Esophagus (tissue), 2 donors: ENCODE results near the gene TEKT2. TPM values are rescaled to one million over a fixed set of nuclear protein-coding genes. Genes with fewer than 3 reads are reported as not detected.
A peak's percentile ranks its signal among the peaks of the same experiment; 100 is the strongest.

Source experiments
- H3K27ac ChIP-seq, 2 donors: one replicate each; pipeline ENCODE4 v1.5.1; 2013; ENCODE audit warnings: low read depth in 2 of 2, mild to moderate bottlenecking in 2 of 2, inconsistent platforms in 1 of 2, low read length in 1 of 2, moderate library complexity in 1 of 2
- H3K27me3 ChIP-seq, 2 donors: one replicate each; pipeline ENCODE4 v1.6.1; 2013; ENCODE audit warnings: low read length in 2 of 2, control low read depth in 1 of 2, mild to moderate bottlenecking in 1 of 2; ENCODE audit not compliant: insufficient read depth in 2 of 2, control insufficient read depth in 1 of 2
- H3K36me3 ChIP-seq, 2 donors: one replicate each; pipeline ENCODE4 v1.6.1; 2013; ENCODE audit warnings: low read length in 1 of 2; ENCODE audit not compliant: control insufficient read depth in 2 of 2, insufficient read depth in 2 of 2
- H3K4me1 ChIP-seq, 2 donors: one replicate each; pipeline ENCODE4 v1.6.1; 2013; ENCODE audit warnings: low read length in 1 of 2; ENCODE audit not compliant: control insufficient read depth in 2 of 2, insufficient read depth in 2 of 2
- H3K4me3 ChIP-seq, 2 donors: one replicate each; pipeline ENCODE4 v1.5.1; 2013; ENCODE audit warnings: low read length in 2 of 2, mild to moderate bottlenecking in 2 of 2, low read depth in 1 of 2, moderate library complexity in 1 of 2
- H3K9me3 ChIP-seq, 2 donors: one replicate each; pipeline ENCODE4 v1.6.1; 2013; ENCODE audit warnings: mild to moderate bottlenecking in 2 of 2, low read depth in 1 of 2, low read length in 1 of 2, moderate library complexity in 1 of 2; ENCODE audit not compliant: control insufficient read depth in 2 of 2, insufficient read depth in 1 of 2
- WGBS, 2 donors: extraction: QIAGEN DNeasy Blood & Tissue Kit; methylation state at CpG; one replicate each; pipeline ENCODE4 v1.1.7; 2013; 5-methylcytosine and 5-hydroxymethylcytosine counted together
- polyA plus RNA-seq, 2 donors: library from polyadenylated mRNA; stranded (reverse); fragments of 200-250 nt; gene quantifications; one replicate each; pipeline ENCODE4 v1.2.3, GENCODE V29; 2013
- donor health status: healthy with polysubstance abuse.
- donor health status: Bipolar disorder and iron deficiency.

TEKT2 gene
- polyA plus RNA-seq, 2 donors = 0.09 to 0.39 TPM

- WGBS, 2 donors = 65 to 69% methylated on average over 6 of the region's 6 CpGs
- H3K4me1 ChIP-seq = peaks cover 3 to 17% of the 10 kb centered on the region in 2 donors
Observed at GRCh38 chr1:36134031-36134430, 50.1 kb downstream of the TEKT2 start.

GRCh38 chr1:36134505-36135329 is 50.8 kb downstream of the TEKT2 start:
- 66% methylated on average over 7 of the region's 7 CpGs for WGBS, 2 donors
- H3K4me1 ChIP-seq = peaks cover 3 to 17% of the 10 kb centered on the region in 2 donors
- no peaks in the 10 kb centered on the region for H3K27me3 ChIP-seq

More at GRCh38 chr1:36134031-36134430, 50.1 kb downstream of the TEKT2 start:
- Histone ChIP-seq H3K4me3 (no peak overlapping the region), H3K27me3 (no peaks in the 10 kb centered on the region), H3K27ac (peak overlapping the region; percentile 2 to 93), H3K36me3 (no peaks in the 10 kb centered on the region), H3K9me3 (no peaks in the 10 kb centered on the region)

GRCh38 chr1:36135330-36135667 is 51.4 kb downstream of the TEKT2 start:
- WGBS, 2 donors = 62 to 66% methylated on average over 6 of the region's 6 CpGs
- peaks cover 4 to 20% of the 10 kb centered on the region in 2 donors for H3K4me1 ChIP-seq
- H3K4me3 ChIP-seq = no peak overlapping the region
- peak overlapping the region; percentile 87 to 93 for H3K27ac ChIP-seq
- H3K27me3 ChIP-seq = no peaks in the 10 kb centered on the region
- peaks cover 0 to 2% of the 10 kb centered on the region in 2 donors for H3K36me3 ChIP-seq
- no peaks in the 10 kb centered on the region for H3K9me3 ChIP-seq

More at GRCh38 chr1:36134505-36135329, 50.8 kb downstream of the TEKT2 start:
- Histone ChIP-seq H3K9me3 (no peaks in the 10 kb centered on the region), H3K36me3 (peaks cover 0 to 2% of the 10 kb centered on the region in 2 donors), H3K4me3 (no peak overlapping the region), H3K27ac (peak overlapping the region; percentile 87 to 93)

GRCh38 chr1:36135796-36136195 is 51.9 kb downstream of the TEKT2 start:
- H3K27me3 ChIP-seq = no peaks in the 10 kb centered on the region
- H3K36me3 ChIP-seq = peaks cover 0 to 2% of the 10 kb centered on the region in 2 donors
- peak overlapping the region; percentile 87 to 93 for H3K27ac ChIP-seq
- H3K4me1 ChIP-seq = peaks cover 6 to 23% of the 10 kb centered on the region in 2 donors
- H3K4me3 ChIP-seq = no peak overlapping the region
- no peaks in the 10 kb centered on the region for H3K9me3 ChIP-seq

DNA sequence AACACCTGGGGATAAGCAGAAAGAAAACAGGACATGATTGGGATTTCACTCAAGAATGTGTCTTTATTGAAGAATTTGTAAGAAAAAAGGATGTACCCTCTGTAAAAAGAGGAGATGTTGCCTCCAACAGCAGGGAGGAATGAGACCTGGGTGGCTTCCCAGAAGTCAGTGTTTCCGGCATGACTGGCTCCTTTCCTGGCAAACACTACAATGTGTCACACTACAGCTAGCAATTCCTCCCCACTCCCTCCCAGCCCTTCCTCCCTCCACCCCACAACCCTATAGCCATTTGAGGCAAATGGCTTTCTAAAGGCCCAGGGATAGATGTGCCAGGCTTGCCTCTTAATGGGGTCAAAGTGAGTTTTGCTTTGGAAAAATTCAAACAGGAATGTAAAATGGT is 52.6 kb downstream of the TEKT2 start:
- WGBS, 2 donors = 14 to 28% methylated on average over 1 of the region's 1 CpG
- H3K4me1 ChIP-seq = peaks cover 6 to 23% of the 10 kb centered on the region in 2 donors

GRCh38 chr1:36137226-36137625 is 53.3 kb downstream of the TEKT2 start:
- H3K4me1 ChIP-seq = peaks cover 6 to 23% of the 10 kb centered on the region in 2 donors

More for the DNA sequence above, 52.6 kb downstream of the TEKT2 start:
- H3K36me3 ChIP-seq = peaks cover 0 to 2% of the 10 kb centered on the region in 2 donors
- no peak overlapping the region for H3K4me3 ChIP-seq
- H3K9me3 ChIP-seq = no peaks in the 10 kb centered on the region
- peak overlapping the region; percentile 87 to 93 for H3K27ac ChIP-seq
- no peaks in the 10 kb centered on the region for H3K27me3 ChIP-seq

GRCh38 chr1:36137776-36138175 is 53.9 kb downstream of the TEKT2 start:
- Histone ChIP-seq H3K9me3 (no peaks in the 10 kb centered on the region), H3K27ac (no peak overlapping the region), H3K4me1 (peaks cover 6 to 23% of the 10 kb centered on the region in 2 donors), H3K4me3 (no peak overlapping the region), H3K27me3 (no peaks in the 10 kb centered on the region), H3K36me3 (peaks cover 0 to 2% of the 10 kb centered on the region in 2 donors)
- 83 to 86% methylated on average over 3 of the region's 3 CpGs for WGBS, 2 donors

More at GRCh38 chr1:36137226-36137625, 53.3 kb downstream of the TEKT2 start:
- Histone ChIP-seq H3K36me3 (peaks cover 0 to 2% of the 10 kb centered on the region in 2 donors), H3K27me3 (no peaks in the 10 kb centered on the region), H3K27ac (peak overlapping the region; percentile 87 to 93), H3K4me3 (no peak overlapping the region), H3K9me3 (no peaks in the 10 kb centered on the region)
- 74 to 77% methylated on average over 5 of the region's 5 CpGs for WGBS, 2 donors

Other genes with a start within 250 kb of the TEKT2 start
- 1 to 10 TPM; 2.3 to 2.5 TPM for gene AGO1, start 200.9 kb upstream of the TEKT2 start, polyA plus RNA-seq
- 1 to 10 TPM; 2.6 to 3.2 TPM for gene AGO3, start 153.0 kb upstream of the TEKT2 start, polyA plus RNA-seq
- gene ADPRS, start 4.8 kb downstream of the TEKT2 start, polyA plus RNA-seq = 10 to 100 TPM; 28.2 to 40.3 TPM
- gene COL8A2, start 41.1 kb downstream of the TEKT2 start, polyA plus RNA-seq = 1 to 10 TPM; 2.0 to 2.9 TPM
- 10 to 100 TPM; 38.2 to 77.1 TPM for gene TRAPPC3, start 65.4 kb downstream of the TEKT2 start, polyA plus RNA-seq
- 10 to 100 TPM; 33.1 to 55.3 TPM for gene MAP7D1, start 72.1 kb downstream of the TEKT2 start, polyA plus RNA-seq
- 10 to 100 TPM; 19.5 to 30.8 TPM for gene THRAP3, start 140.3 kb downstream of the TEKT2 start, polyA plus RNA-seq
- gene SH3D21, start 222.3 kb downstream of the TEKT2 start, polyA plus RNA-seq = 10 to 100 TPM in 1 of 2 donors, 1 to 10 TPM in 1; 3.9 to 15.6 TPM
- 1 to 10 TPM; 6.1 to 9.3 TPM for gene EVA1B, start 239.6 kb downstream of the TEKT2 start, polyA plus RNA-seq